ENCODE data around the gene E2F1.

E2F1 gene, protein sequence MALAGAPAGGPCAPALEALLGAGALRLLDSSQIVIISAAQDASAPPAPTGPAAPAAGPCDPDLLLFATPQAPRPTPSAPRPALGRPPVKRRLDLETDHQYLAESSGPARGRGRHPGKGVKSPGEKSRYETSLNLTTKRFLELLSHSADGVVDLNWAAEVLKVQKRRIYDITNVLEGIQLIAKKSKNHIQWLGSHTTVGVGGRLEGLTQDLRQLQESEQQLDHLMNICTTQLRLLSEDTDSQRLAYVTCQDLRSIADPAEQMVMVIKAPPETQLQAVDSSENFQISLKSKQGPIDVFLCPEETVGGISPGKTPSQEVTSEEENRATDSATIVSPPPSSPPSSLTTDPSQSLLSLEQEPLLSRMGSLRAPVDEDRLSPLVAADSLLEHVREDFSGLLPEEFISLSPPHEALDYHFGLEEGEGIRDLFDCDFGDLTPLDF

GRCh38 chr20:33686100-33686983, at the start of gene E2F1:
E2F1 (minus strand) TSS chr20:33686385; CDS start chr20:33686264, 121 bp downstream.
- peak; percentile 99 for DNase-seq

DNA sequence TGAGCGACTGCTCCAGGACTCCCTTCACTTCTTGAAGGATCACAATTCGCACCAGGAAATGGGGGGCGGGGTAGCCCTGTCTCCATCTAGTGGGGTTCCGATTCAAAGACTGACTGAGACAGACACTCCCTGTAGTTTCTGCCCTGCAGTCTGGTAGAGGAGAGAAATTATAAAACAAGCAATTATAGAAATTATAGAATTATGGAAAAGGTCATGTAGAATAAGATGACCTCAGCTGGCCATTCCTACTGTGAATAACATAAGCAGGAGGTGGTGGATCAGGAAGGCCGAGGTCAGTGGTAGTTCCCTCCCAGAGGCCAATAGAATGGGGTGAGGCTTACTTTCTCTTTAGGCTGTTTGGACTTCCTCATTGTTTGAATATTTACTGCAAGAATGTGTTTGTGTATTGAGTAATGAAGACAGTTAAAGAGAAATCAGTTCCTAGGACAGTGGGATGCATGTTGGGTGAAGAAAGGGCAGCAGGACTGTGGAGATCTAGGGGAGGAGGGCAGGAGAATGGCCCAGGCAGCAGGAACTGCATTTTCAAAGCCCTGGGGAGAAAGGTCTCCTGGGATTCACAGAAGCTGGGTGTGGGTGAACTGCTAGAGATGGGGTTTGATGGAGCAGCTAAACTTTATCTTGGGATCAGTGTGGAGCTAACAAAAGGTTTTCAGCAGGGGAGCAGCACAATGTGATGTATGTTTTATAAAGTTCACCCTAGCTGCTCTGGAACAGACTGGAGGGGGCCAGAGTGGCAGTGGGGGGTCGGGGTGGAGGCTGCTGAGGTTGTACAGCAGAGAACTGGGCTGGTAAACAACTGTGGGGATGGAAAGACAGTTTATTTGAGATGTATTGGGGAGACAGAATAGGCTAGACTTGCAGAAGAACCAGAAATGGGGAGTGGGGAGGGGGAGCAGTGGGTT, 47.7 kb upstream of the E2F1 start:
- DNase-seq, result no peak

GRCh38 chr20:33732166-33732970, 46.2 kb upstream of the E2F1 start:
- DNase-seq, result peak; percentile 96

DNA sequence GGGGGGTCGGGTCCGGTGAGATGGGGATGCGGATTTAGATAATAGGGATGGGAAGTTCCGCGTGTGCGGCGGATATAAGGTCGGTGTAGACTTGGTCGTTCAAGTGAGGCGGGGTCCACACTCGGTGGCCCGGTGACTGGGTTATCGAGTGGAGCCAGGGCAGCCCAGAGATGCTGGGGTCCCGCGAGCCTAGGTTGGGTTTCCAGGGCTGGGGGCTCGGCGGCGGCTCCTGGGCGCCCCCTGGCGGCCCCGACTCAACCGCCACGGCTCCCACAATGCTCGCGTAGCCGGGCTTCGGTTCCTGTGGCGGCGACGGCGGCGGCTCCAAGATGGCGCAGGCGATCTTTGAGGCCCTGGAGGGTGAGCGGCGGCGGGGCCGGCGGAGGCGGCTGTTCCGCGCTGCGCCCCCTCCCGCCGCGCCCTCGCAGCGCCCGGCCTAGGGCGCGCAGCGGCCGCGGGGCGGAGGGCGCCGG, 45.5 kb upstream of the E2F1 start, which contains the start of gene ZNF341:
TSS of gene ZNF341 (plus strand) at position 304 of the 473 bp plus-strand sequence. CDS start at position 330, 26 bp downstream.
- peak; percentile 96 for DNase-seq

GRCh38 chr20:33730946-33731692, 44.9 kb upstream of the E2F1 start:
- no peak for DNase-seq

- no peak for DNase-seq
These were observed 42.9 kb upstream of the E2F1 start for GRCh38 chr20:33729101-33729500.

GRCh38 chr20:33728463-33728862, 42.3 kb upstream of the E2F1 start:
- DNase-seq, result no peak

DNA sequence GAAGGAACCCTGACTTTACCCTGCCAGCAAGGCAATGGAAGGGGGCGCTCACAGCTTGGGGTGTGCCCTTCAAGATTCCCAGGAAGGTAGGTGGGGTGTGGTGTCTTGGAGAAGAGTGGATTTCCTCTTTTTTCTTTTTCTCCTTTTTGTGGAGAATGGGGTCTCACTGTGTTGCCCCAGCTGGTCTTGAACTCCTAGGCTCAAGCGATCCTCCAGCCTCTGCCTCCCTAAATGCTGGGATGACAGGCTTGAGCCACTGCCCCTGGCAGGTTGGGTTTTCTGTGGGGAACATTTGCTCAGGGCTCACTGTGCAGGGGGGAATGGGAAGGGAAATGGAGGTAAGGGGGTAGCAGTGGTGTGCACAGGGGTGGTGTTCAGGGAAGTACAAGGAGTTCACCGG, 41.6 kb upstream of the E2F1 start:
- DNase-seq, result no peak

GRCh38 chr20:33727115-33727479, 40.9 kb upstream of the E2F1 start:
- DNase-seq, result no peak

DNA sequence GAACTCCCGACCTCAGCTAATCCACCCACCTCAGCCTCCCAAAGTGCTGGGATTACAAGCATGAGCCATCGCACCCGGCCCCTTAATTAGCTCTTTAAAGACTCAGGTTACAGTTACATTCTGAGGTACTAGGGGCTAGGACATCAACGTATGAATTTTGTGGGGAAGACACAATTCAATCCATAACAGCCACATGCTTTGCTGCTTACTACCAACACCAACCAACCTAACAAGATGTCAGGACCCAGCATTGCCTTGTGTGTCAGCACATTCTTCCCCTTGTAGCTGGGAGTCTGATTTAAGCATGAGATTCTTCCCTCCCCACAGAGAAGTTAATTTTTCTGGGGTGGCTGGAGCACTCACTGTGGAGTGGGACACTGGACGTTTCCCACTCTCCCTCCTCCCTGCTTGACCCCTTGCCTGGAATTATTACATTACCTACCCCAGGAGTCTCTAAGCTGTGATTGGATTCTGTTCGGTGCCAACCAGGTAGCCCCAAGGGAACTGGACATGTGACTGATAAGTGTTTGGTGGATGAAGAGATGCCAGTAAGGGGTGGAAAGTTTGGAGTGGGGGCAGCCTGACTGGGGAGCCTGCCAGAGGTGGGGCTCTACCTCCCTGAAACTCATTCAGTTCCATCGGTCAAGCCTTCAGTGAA, 39.6 kb upstream of the E2F1 start:
- no peak for DNase-seq

DNA sequence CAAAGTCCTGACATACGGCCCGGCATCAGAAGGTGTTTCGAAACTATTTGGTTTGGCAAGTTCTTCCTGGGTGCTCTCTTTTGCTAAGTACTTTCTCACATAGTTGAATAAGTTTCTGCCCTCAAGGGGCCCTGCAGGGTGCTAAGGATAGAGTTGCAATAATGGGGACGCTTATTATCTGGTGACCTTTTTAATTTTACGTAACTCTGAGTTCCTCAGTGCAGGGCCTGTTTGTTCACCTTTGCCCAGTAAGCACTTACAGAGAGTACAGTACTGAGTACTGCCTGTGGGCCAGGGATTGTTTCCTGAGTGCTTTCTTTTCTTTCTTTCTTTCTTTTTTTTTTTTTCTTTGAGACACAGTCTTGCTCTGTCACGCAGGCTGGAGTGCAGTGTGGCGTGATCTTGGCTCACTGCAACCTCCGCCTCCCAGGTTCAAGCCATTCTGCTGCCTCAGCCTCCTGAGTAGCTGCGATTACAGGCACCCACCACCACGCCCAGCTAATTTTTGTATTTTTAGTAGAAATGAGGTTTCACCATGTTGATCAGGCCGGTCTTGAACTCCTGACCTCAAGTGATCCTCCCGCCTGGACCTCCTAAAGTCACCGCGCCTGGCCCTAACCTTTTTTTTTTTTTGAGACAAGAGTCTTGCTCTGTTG, 38.4 kb upstream of the E2F1 start:
- no peak for DNase-seq

DNA sequence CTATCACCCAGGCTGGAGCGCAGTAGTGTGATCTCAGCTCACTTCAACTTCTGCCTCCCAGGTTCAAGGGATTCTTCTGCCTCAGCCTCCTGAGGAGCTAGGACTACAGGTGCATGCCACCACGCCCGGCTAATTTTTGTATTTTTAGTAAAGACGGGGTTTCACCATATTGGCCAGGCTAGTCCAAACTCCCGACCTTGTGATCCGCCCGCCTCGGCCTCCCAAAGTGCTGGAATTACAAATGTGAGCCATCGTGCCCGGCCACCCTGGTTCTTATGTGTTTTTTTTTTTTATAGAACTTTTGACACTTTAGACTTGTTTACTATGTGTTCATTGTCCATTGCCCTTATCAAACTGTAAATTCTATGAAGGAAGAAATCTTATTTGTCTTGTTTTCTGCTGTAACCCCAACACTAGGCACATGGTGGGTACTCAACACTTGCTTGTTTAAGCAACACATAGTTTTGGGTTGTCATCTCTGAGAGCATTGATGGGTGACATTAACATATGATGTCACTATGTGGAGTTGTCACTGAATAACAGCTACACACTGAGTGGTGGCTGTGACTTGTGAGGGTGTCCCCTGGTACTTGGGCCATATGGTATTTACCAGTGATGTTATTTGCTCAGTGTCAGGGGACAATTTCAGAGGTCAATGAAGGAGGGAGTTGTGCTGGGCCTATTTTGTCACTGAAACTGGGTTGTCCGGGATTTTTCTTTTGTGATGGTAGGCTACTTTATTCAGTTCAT, 35.4 kb upstream of the E2F1 start:
- no peak for DNase-seq

- DNase-seq, result peak; percentile 99
These were observed 34.0 kb upstream of the E2F1 start, which contains the start of gene PXMP4 for GRCh38 chr20:33719989-33720709. PXMP4 (minus strand) TSS chr20:33720310; CDS start chr20:33720207, 103 bp downstream.

GRCh38 chr20:33719277-33719988, 33.2 kb upstream of the E2F1 start:
- peak; percentile 34 for DNase-seq

- no peak for DNase-seq
These were observed 30.3 kb upstream of the E2F1 start for GRCh38 chr20:33716498-33716897.

DNA sequence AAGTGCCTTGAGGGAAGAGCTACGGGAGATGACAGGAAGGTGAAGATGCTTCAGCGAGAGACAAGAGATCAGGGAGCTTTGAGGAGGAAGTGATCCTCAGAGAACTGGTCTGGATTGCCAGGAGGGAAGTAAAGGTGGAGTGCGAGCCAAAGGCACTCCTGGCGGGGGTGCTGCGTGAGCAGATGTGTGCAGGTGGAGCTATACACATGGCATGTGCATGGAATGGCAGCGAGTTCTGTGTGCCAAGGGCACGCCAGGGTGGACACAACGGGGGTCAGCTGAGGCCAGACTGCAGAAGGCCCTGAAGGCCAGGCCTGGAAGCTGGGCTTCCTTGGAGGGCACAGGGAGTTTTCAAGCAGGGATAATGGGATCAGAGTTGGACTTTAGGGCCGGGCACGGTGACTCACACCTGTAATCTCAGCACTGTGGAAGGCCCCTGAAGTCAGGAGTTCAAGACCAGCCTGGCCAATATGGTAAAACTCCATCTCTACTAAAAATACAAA, 27.7 kb upstream of the E2F1 start:
- DNase-seq, result no peak

- no peak for DNase-seq
These were observed 25.2 kb upstream of the E2F1 start for GRCh38 chr20:33711446-33711738.

Measured in NCI-H146 (cell line).